OCI-LY1 (cell line): Measurements from ENCODE around the gene MARCHF6.

Source experiments
- CTCF ChIP-seq: fragments of 200-600 bp; sonication (generic), shearing (Covaris generic); IDR thresholded peaks from 2 replicates; pipeline ENCODE4 v1.5.1; 2017; ENCODE audit warnings: mild to moderate bottlenecking, antibody characterized with exemption, low read length, moderate library complexity, mixed read lengths
- EZH2 ChIP-seq: fragments of 200-600 bp; sonication (generic), shearing (Covaris generic); IDR thresholded peaks from 2 replicates; pipeline ENCODE4 v1.8.0; 2017; ENCODE audit warnings: borderline replicate concordance, mixed run types, mild to moderate bottlenecking, antibody characterized with exemption, low read length, moderate library complexity, mixed read lengths

- TF ChIP-seq CTCF = no peak
- no peak for TF ChIP-seq EZH2
Observed at GRCh38 chr5:10352430-10353240, 860 bp upstream of the MARCHF6 start.
